ENCODE data around the gene NDUFS3. TPM values are rescaled to one million over a fixed set of nuclear protein-coding genes. Genes with fewer than 3 reads are reported as not detected.

The NDUFS3 gene
- total RNA-seq, 3 donors from 2014 or later (not counting 1 experiment from before 2014, with no cell fraction given) = 114 to 138 (median 115) TPM

- peaks cover 9% of the 10 kb centered on the region for H3K36me3 Mint-ChIP-seq
These were observed 38.0 kb downstream of the NDUFS3 start for GRCh38 chr11:47616726-47617416.

GRCh38 chr11:47617417-47617809 is 38.5 kb downstream of the NDUFS3 start:
- no peak for ATAC-seq
- H3K27me3 Mint-ChIP-seq (ENCODE audit: low read depth in 2 of 2) = peaks cover 0 to 5% of the 10 kb centered on the region in 2 donors
- peaks cover 9% of the 10 kb centered on the region for H3K36me3 Mint-ChIP-seq
- Histone ChIP-seq H3K27me3 (ENCODE audit: control insufficient read depth, insufficient read depth, low read length) (no peaks in the 10 kb centered on the region), H3K27ac (ENCODE audit: low read length) (no peak overlapping the region), H3K36me3 (ENCODE audit: control insufficient read depth, insufficient read depth, low read length) (peaks cover 21% of the 10 kb centered on the region), H3K9me3 (ENCODE audit: control insufficient read depth, insufficient read depth, low read length) (no peaks in the 10 kb centered on the region), H3K4me1 (ENCODE audit: control insufficient read depth, insufficient read depth, low read length) (peaks cover 17% of the 10 kb centered on the region), H3K4me3 (ENCODE audit: low read length) (no peak overlapping the region)
- no peak overlapping the region for H3K27ac Mint-ChIP-seq
- 61% methylated on average over 3 of the region's 3 CpGs for WGBS (ENCODE audit: insufficient coverage)
- H3K4me3 Mint-ChIP-seq = no peak overlapping the region
- intact Hi-C loops (cut with micrococcal nuclease) = no loop called here
- H3K9me3 Mint-ChIP-seq = no peaks in the 10 kb centered on the region
- H3K4me1 Mint-ChIP-seq = peaks cover 20 to 22% of the 10 kb centered on the region in 2 donors
- TF ChIP-seq, protein P1, sequence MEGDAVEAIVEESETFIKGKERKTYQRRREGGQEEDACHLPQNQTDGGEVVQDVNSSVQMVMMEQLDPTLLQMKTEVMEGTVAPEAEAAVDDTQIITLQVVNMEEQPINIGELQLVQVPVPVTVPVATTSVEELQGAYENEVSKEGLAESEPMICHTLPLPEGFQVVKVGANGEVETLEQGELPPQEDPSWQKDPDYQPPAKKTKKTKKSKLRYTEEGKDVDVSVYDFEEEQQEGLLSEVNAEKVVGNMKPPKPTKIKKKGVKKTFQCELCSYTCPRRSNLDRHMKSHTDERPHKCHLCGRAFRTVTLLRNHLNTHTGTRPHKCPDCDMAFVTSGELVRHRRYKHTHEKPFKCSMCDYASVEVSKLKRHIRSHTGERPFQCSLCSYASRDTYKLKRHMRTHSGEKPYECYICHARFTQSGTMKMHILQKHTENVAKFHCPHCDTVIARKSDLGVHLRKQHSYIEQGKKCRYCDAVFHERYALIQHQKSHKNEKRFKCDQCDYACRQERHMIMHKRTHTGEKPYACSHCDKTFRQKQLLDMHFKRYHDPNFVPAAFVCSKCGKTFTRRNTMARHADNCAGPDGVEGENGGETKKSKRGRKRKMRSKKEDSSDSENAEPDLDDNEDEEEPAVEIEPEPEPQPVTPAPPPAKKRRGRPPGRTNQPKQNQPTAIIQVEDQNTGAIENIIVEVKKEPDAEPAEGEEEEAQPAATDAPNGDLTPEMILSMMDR (IDR thresholded peaks at IDR 0.05) = no peak
- DNase-seq = no peak

More at GRCh38 chr11:47616726-47617416, 38.0 kb downstream of the NDUFS3 start:
- peaks cover 20% of the 10 kb centered on the region for H3K36me3 ChIP-seq (ENCODE audit: control insufficient read depth, insufficient read depth, low read length)
- no peak overlapping the region for H3K27ac ChIP-seq (ENCODE audit: low read length)
- TF ChIP-seq, protein P1 (IDR thresholded peaks at IDR 0.05) = no peak
- peaks cover 0 to 5% of the 10 kb centered on the region in 2 donors for H3K27me3 Mint-ChIP-seq (ENCODE audit: low read depth in 2 of 2)
- H3K4me3 ChIP-seq (ENCODE audit: low read length) = no peak overlapping the region
- H3K9me3 ChIP-seq (ENCODE audit: control insufficient read depth, insufficient read depth, low read length) = no peaks in the 10 kb centered on the region
- H3K4me1 Mint-ChIP-seq = peaks cover 20 to 22% of the 10 kb centered on the region in 2 donors
- peak overlapping the region; percentile 81 for H3K4me3 Mint-ChIP-seq
- no peak for ATAC-seq
- intact Hi-C loops (cut with micrococcal nuclease) = no loop called here
- H3K27me3 ChIP-seq (ENCODE audit: control insufficient read depth, insufficient read depth, low read length) = no peaks in the 10 kb centered on the region
- peaks cover 19% of the 10 kb centered on the region for H3K4me1 ChIP-seq (ENCODE audit: control insufficient read depth, insufficient read depth, low read length)
- peak in 1 of 2 donors; percentile 35 for DNase-seq
- H3K9me3 Mint-ChIP-seq = no peaks in the 10 kb centered on the region
- H3K27ac Mint-ChIP-seq = no peak overlapping the region
- WGBS (ENCODE audit: insufficient coverage) = 91% methylated on average over 10 of the region's 10 CpGs

DNA sequence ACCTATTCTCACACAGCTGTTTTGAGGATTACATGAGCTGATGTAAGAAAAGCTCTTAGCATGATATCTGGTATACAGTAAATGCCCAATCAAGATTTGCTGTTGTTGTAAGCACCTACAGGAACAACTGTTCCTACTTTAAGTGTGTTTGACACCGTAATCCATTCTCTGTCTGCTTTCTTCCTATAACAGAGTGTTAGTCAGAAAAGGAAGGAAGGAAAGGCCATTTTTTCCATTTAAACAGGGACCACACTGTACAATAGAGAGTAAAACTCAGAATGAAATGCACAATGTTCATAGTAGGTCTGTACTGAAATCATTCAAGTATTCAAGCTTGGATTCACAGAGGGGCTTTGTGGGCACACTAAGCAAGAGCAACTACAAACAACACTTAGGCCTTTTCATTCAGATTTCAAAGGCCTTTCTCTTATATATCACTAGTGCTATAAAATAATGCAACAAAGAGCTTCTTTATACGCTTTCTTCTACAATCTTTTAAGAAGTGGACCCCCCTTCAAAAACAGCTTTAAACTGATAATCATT is 42.0 kb downstream of the NDUFS3 start:
- intact Hi-C loops (cut with micrococcal nuclease) = no loop called here
- Histone ChIP-seq H3K27ac (ENCODE audit: low read length) (no peak overlapping the region), H3K36me3 (ENCODE audit: control insufficient read depth, insufficient read depth, low read length) (peaks cover 44% of the 10 kb centered on the region), H3K4me3 (ENCODE audit: low read length) (no peak overlapping the region), H3K4me1 (ENCODE audit: control insufficient read depth, insufficient read depth, low read length) (peaks cover 12% of the 10 kb centered on the region), H3K9me3 (ENCODE audit: control insufficient read depth, insufficient read depth, low read length) (no peaks in the 10 kb centered on the region), H3K27me3 (ENCODE audit: control insufficient read depth, insufficient read depth, low read length) (no peaks in the 10 kb centered on the region)
- WGBS (ENCODE audit: insufficient coverage) = 100% methylated on average over 1 of the region's 2 CpGs
- peaks cover 16% of the 10 kb centered on the region for H3K36me3 Mint-ChIP-seq
- TF ChIP-seq, protein P1 (IDR thresholded peaks at IDR 0.05) = no peak
- ATAC-seq (no peak), DNase-seq (no peak)
- peaks cover 0 to 3% of the 10 kb centered on the region in 2 donors for H3K27me3 Mint-ChIP-seq (ENCODE audit: low read depth in 2 of 2)
- H3K4me3 Mint-ChIP-seq = no peak overlapping the region
- peaks cover 11 to 14% of the 10 kb centered on the region in 2 donors for H3K4me1 Mint-ChIP-seq
- H3K27ac Mint-ChIP-seq = no peak overlapping the region
- no peaks in the 10 kb centered on the region for H3K9me3 Mint-ChIP-seq

Data from natural killer cell (primary cell).